ENCODE measurements around the gene TBC1D9B.
A peak's percentile ranks its signal among the peaks of the same experiment; 100 is the strongest.

TBC1D9B gene

GRCh38 chr5:179895861-179896260 is 11.8 kb downstream of the TBC1D9B start:
- H3K27ac Mint-ChIP-seq: no peak overlapping the region
- ATAC-seq: no peak
- no peaks in the 10 kb centered on the region for H3K4me1 Mint-ChIP-seq

GRCh38 chr5:179893958-179894895 is 13.5 kb downstream of the TBC1D9B start:
- H3K27ac Mint-ChIP-seq: peak overlapping the region in 1 of 2 donors; percentile 19
- no peak overlapping the region for H3K4me3 Mint-ChIP-seq
- ATAC-seq (no peak), DNase-seq (no peak)
- no peaks in the 10 kb centered on the region for H3K9me3 Mint-ChIP-seq
- no peaks in the 10 kb centered on the region for H3K27me3 Mint-ChIP-seq
- H3K4me1 Mint-ChIP-seq: no peaks in the 10 kb centered on the region

More at GRCh38 chr5:179895861-179896260, 11.8 kb downstream of the TBC1D9B start:
- no peak for DNase-seq
- no peaks in the 10 kb centered on the region for H3K27me3 Mint-ChIP-seq
- no peak overlapping the region for H3K4me3 Mint-ChIP-seq
- no peaks in the 10 kb centered on the region for H3K9me3 Mint-ChIP-seq

- Mint-ChIP-seq H3K9me3 (no peaks in the 10 kb centered on the region), H3K27me3 (no peaks in the 10 kb centered on the region), H3K27ac (peak overlapping the region in 1 of 2 donors; percentile 78), H3K4me3 (no peak overlapping the region), H3K4me1 (no peaks in the 10 kb centered on the region)
- ATAC-seq (no peak), DNase-seq (no peak)
Observed at GRCh38 chr5:179893076-179893957, 14.4 kb downstream of the TBC1D9B start.

- Mint-ChIP-seq H3K27me3 (no peaks in the 10 kb centered on the region), H3K9me3 (no peaks in the 10 kb centered on the region), H3K4me3 (no peak overlapping the region), H3K27ac (peak overlapping the region in 1 of 2 donors; percentile 82), H3K4me1 (no peaks in the 10 kb centered on the region)
- ATAC-seq (no peak), DNase-seq (no peak)
Observed at GRCh38 chr5:179892255-179892654, 15.4 kb downstream of the TBC1D9B start.

GRCh38 chr5:179890751-179891682 is 16.7 kb downstream of the TBC1D9B start:
- H3K4me3 Mint-ChIP-seq: no peak overlapping the region
- DNase-seq (no peak), ATAC-seq (no peak)
- H3K9me3 Mint-ChIP-seq: peaks cover 0 to 1% of the 10 kb centered on the region in 2 donors
- no peaks in the 10 kb centered on the region for H3K27me3 Mint-ChIP-seq
- H3K4me1 Mint-ChIP-seq: no peaks in the 10 kb centered on the region
- H3K27ac Mint-ChIP-seq: no peak overlapping the region

GRCh38 chr5:179889885-179890284 is 17.8 kb downstream of the TBC1D9B start:
- DNase-seq (no peak), ATAC-seq (no peak)
- peaks cover 1 to 5% of the 10 kb centered on the region in 2 donors for H3K9me3 Mint-ChIP-seq
- H3K27ac Mint-ChIP-seq: peak overlapping the region in 1 of 2 donors; percentile 30
- no peaks in the 10 kb centered on the region for H3K4me1 Mint-ChIP-seq
- H3K27me3 Mint-ChIP-seq: no peaks in the 10 kb centered on the region
- H3K4me3 Mint-ChIP-seq: no peak overlapping the region

- no peak for DNase-seq
- H3K4me3 Mint-ChIP-seq: no peak overlapping the region
- no peaks in the 10 kb centered on the region for H3K27me3 Mint-ChIP-seq
- H3K27ac Mint-ChIP-seq: peak overlapping the region in 1 of 2 donors; percentile 37
- peaks cover 19 to 21% of the 10 kb centered on the region in 2 donors for H3K9me3 Mint-ChIP-seq
- no peaks in the 10 kb centered on the region for H3K4me1 Mint-ChIP-seq
- ATAC-seq: no peak
Observed at GRCh38 chr5:179887802-179888201, 19.9 kb downstream of the TBC1D9B start.

- Mint-ChIP-seq H3K27me3 (no peaks in the 10 kb centered on the region), H3K4me3 (no peak overlapping the region), H3K9me3 (peaks cover 19 to 21% of the 10 kb centered on the region in 2 donors), H3K27ac (no peak overlapping the region), H3K4me1 (no peaks in the 10 kb centered on the region)
- ATAC-seq (no peak), DNase-seq (no peak)
Observed at GRCh38 chr5:179887095-179887494, 20.6 kb downstream of the TBC1D9B start.

GRCh38 chr5:179886190-179886911 is 21.3 kb downstream of the TBC1D9B start:
- Mint-ChIP-seq H3K27me3 (no peaks in the 10 kb centered on the region), H3K27ac (peak overlapping the region in 1 of 2 donors; percentile 49), H3K9me3 (peaks cover 19 to 21% of the 10 kb centered on the region in 2 donors), H3K4me1 (no peaks in the 10 kb centered on the region), H3K4me3 (no peak overlapping the region)
- DNase-seq: no peak
- ATAC-seq: no peak

- peaks cover 19 to 21% of the 10 kb centered on the region in 2 donors for H3K9me3 Mint-ChIP-seq
- no peaks in the 10 kb centered on the region for H3K27me3 Mint-ChIP-seq
- H3K27ac Mint-ChIP-seq: no peak overlapping the region
- no peaks in the 10 kb centered on the region for H3K4me1 Mint-ChIP-seq
- ATAC-seq (no peak), DNase-seq (no peak)
- H3K4me3 Mint-ChIP-seq: no peak overlapping the region
Observed at GRCh38 chr5:179885491-179886090, 22.1 kb downstream of the TBC1D9B start.

- ATAC-seq: no peak
- Mint-ChIP-seq H3K4me3 (no peak overlapping the region), H3K27me3 (no peaks in the 10 kb centered on the region), H3K4me1 (no peaks in the 10 kb centered on the region), H3K27ac (no peak overlapping the region), H3K9me3 (peaks cover 19 to 21% of the 10 kb centered on the region in 2 donors)
- no peak for DNase-seq
Observed at GRCh38 chr5:179883163-179883562, 24.5 kb downstream of the TBC1D9B start.

GRCh38 chr5:179882338-179882737 is 25.4 kb downstream of the TBC1D9B start:
- H3K4me1 Mint-ChIP-seq: no peaks in the 10 kb centered on the region
- H3K4me3 Mint-ChIP-seq: no peak overlapping the region
- ATAC-seq (no peak), DNase-seq (no peak)
- H3K27ac Mint-ChIP-seq: no peak overlapping the region
- H3K27me3 Mint-ChIP-seq: no peaks in the 10 kb centered on the region
- peaks cover 19 to 21% of the 10 kb centered on the region in 2 donors for H3K9me3 Mint-ChIP-seq

- H3K27me3 Mint-ChIP-seq: no peaks in the 10 kb centered on the region
- no peaks in the 10 kb centered on the region for H3K4me1 Mint-ChIP-seq
- DNase-seq (no peak), ATAC-seq (no peak)
- peaks cover 18 to 21% of the 10 kb centered on the region in 2 donors for H3K9me3 Mint-ChIP-seq
- H3K27ac Mint-ChIP-seq: no peak overlapping the region
- H3K4me3 Mint-ChIP-seq: no peak overlapping the region
Observed at GRCh38 chr5:179880848-179881590, 26.7 kb downstream of the TBC1D9B start.

Measured in stimulated activated naive CD8-positive, alpha-beta T cell treated with anti-CD3 and anti-CD28 coated beads, Interleukin-15, amount 100 ng/mL, for 72 hours (primary cell).